Cardiac muscle cell (in vitro differentiated cells and primary cell): ENCODE results near the gene MYADML2. TPM values are rescaled to one million over a fixed set of nuclear protein-coding genes. Genes with fewer than 3 reads are reported as not detected.

ENCODE experiments used
- DNase-seq, 2 donors: peaks; one replicate each; pipeline versions ENCODE4 v3.0.0 to v3.0.0-alpha.2; 2010 to 2017; ENCODE audit warnings: low read depth in 1 of 2, low spot score in 1 of 2
- H3K27ac ChIP-seq: fragments of 200-600 bp; sonication (generic); 2 replicates; pipeline ENCODE4 v1.5.1; 2016
- H3K27me3 ChIP-seq: fragments of 200-600 bp; sonication (generic); 2 replicates; pipeline ENCODE4 v1.6.0; 2016; ENCODE audit warnings: control low read depth
- H3K36me3 ChIP-seq: fragments of 200-600 bp; sonication (generic); 2 replicates; pipeline ENCODE4 v1.5.1; 2016; ENCODE audit warnings: control low read depth
- H3K4me1 ChIP-seq: fragments of 200-600 bp; sonication (generic); 2 replicates; pipeline ENCODE4 v1.8.1; 2017; ENCODE audit warnings: low read depth, mild to moderate bottlenecking, mixed run types
- H3K4me3 ChIP-seq: fragments of 200-600 bp; sonication (generic); 2 replicates; pipeline ENCODE4 v1.5.1; 2016; ENCODE audit warnings: mild to moderate bottlenecking
- H3K9me3 ChIP-seq: fragments of 200-600 bp; sonication (generic); 2 replicates; pipeline ENCODE4 v1.5.1; 2017; ENCODE audit warnings: low read depth, mild to moderate bottlenecking, control low read depth
- CTCF ChIP-seq: IDR thresholded peaks from 2 replicates; pipeline ENCODE4 v1.5.1; 2012; ENCODE audit warnings: low read depth, mild to moderate bottlenecking, low read length
- polyA plus RNA-seq: library from polyadenylated mRNA; unstranded; fragments of >200 nt; fragmentation: Nextera tagmentation; extraction: Ambion mirVana; gene quantifications from 2 replicates; pipeline ENCODE4 v1.2.1, GENCODE V29; 2016
- total RNA-seq: library from RNA; depleted of rRNA; stranded (reverse); fragments of >200 nt; gene quantifications from 2 replicates; pipeline ENCODE4 v1.2.3, GENCODE V29; 2016

The MYADML2 gene
- total RNA-seq = 12.2 and 22.8 TPM in 2 replicates
- polyA plus RNA-seq = 17.1 and 17.9 TPM in 2 replicates

- H3K4me1 ChIP-seq = peaks cover 12% of the 10 kb centered on the region
- no peak within 1 kb of the TSS for H3K27ac ChIP-seq
- no peaks in the 10 kb centered on the region for H3K9me3 ChIP-seq
- H3K36me3 ChIP-seq = no peaks in the 10 kb centered on the region
- H3K27me3 ChIP-seq = no peaks in the 10 kb centered on the region
- no peak for TF ChIP-seq CTCF
- no peak within 1 kb of the TSS for H3K4me3 ChIP-seq
- DNase-seq = no peak
Measured at GRCh38 chr17:81947189-81947588, at the start of gene MYADML2. Gene MYADML2 (minus strand): TSS chr17:81947233. CDS start chr17:81941741, 5,492 bp downstream.

- Histone ChIP-seq H3K27me3 (no peaks in the 10 kb centered on the region), H3K9me3 (no peaks in the 10 kb centered on the region), H3K4me3 (no peak overlapping the region), H3K27ac (no peak overlapping the region), H3K4me1 (peaks cover 7% of the 10 kb centered on the region), H3K36me3 (no peaks in the 10 kb centered on the region)
- no peak for TF ChIP-seq CTCF
- no peak for DNase-seq
Measured at GRCh38 chr17:81996232-81996756, 49.3 kb upstream of the MYADML2 start.

GRCh38 chr17:81995463-81996231, 48.6 kb upstream of the MYADML2 start:
- H3K36me3 ChIP-seq = no peaks in the 10 kb centered on the region
- H3K4me3 ChIP-seq = no peak overlapping the region
- no peaks in the 10 kb centered on the region for H3K27me3 ChIP-seq
- H3K27ac ChIP-seq = no peak overlapping the region
- no peak for DNase-seq
- H3K4me1 ChIP-seq = peaks cover 7% of the 10 kb centered on the region
- H3K9me3 ChIP-seq = no peaks in the 10 kb centered on the region
- TF ChIP-seq CTCF = no peak

- TF ChIP-seq CTCF = no peak
- DNase-seq = no peak
- peaks cover 7% of the 10 kb centered on the region for H3K4me1 ChIP-seq
- no peaks in the 10 kb centered on the region for H3K36me3 ChIP-seq
- H3K27ac ChIP-seq = no peak overlapping the region
- H3K9me3 ChIP-seq = no peaks in the 10 kb centered on the region
- no peaks in the 10 kb centered on the region for H3K27me3 ChIP-seq
- no peak overlapping the region for H3K4me3 ChIP-seq
Measured at GRCh38 chr17:81994593-81995462, 47.8 kb upstream of the MYADML2 start.

GRCh38 chr17:81993729-81994592, 46.9 kb upstream of the MYADML2 start:
- Histone ChIP-seq H3K4me1 (peaks cover 7% of the 10 kb centered on the region), H3K27me3 (no peaks in the 10 kb centered on the region), H3K27ac (no peak overlapping the region), H3K4me3 (no peak overlapping the region), H3K9me3 (no peaks in the 10 kb centered on the region), H3K36me3 (no peaks in the 10 kb centered on the region)
- DNase-seq = no peak
- no peak for TF ChIP-seq CTCF
